IMR-90 (cell line): Measurements from ENCODE around the gene STARD10. TPM values are rescaled to one million over a fixed set of nuclear protein-coding genes. Genes with fewer than 3 reads are reported as not detected.

Experiments used
- ATAC-seq: fragments of 200-7000 bp; cut with Tn5 transposase; 2 replicates; pipeline ENCODE4 v1.9.1; 2020; ENCODE audit warnings: low read depth, mild to moderate bottlenecking, moderate library complexity
- BruUV-seq: library from RNA; stranded (reverse); fragments of 400-500 nt; replicated peaks from 2 replicates; lab custom pipeline; 2021; lab: Mats Ljungman, UMichigan
- CTCF ChIA-PET: fragments of 300-600 bp; formaldehyde crosslinking; extraction: SDS; loops from one replicate; lab custom pipeline; 2021; ENCODE audit warnings: antibody characterized with exemption; lab: Yijun Ruan, JAX
- POLR2A ChIA-PET: fragments of 300-600 bp; sonication (Branson Sonifier 250); formaldehyde crosslinking; loops from one replicate; lab custom pipeline; 2022; ENCODE audit warnings: antibody characterized with exemption; ENCODE audit not compliant: unreplicated experiment; lab: Charles Lee
- DNase-seq: peaks from one replicate; pipeline ENCODE4 v3.0.0; 2013
- H2AFZ ChIP-seq: replicated peaks from 2 replicates; pipeline ENCODE3; 2013; ENCODE audit warnings: low read length, mild to moderate bottlenecking; ENCODE audit not compliant: poor library complexity
- H2AK5ac ChIP-seq: 2 replicates; pipeline ENCODE4 v1.6.1; 2013; ENCODE audit warnings: low read depth, low read length, inconsistent platforms
- H2AK9ac ChIP-seq: replicated peaks from 2 replicates; pipeline ENCODE3; 2013; ENCODE audit warnings: mild to moderate bottlenecking, low read depth, low read length, moderate library complexity; ENCODE audit not compliant: poor library complexity
- H2BK120ac ChIP-seq: 2 replicates; pipeline ENCODE4 v1.6.1; 2013; ENCODE audit warnings: low read depth, low read length, inconsistent platforms
- H2BK15ac ChIP-seq: 3 replicates; pipeline ENCODE4 v1.6.1; 2013; ENCODE audit warnings: low read depth, low read length, inconsistent platforms
- H2BK20ac ChIP-seq: 2 replicates; pipeline ENCODE4 v1.6.1; 2013; ENCODE audit warnings: low read depth, mild to moderate bottlenecking, inconsistent platforms, low read length, moderate library complexity
- H2BK5ac ChIP-seq: 2 replicates; pipeline ENCODE4 v1.6.1; 2013; ENCODE audit warnings: mild to moderate bottlenecking, low read depth, low read length, inconsistent platforms; ENCODE audit not compliant: poor library complexity, severe bottlenecking
- H3K14ac ChIP-seq: replicated peaks from 2 replicates; pipeline ENCODE4 v1.6.1; 2013; ENCODE audit warnings: low read depth, low read length, inconsistent platforms
- H3K18ac ChIP-seq: 2 replicates; pipeline ENCODE4 v1.6.1; 2013; ENCODE audit warnings: low read depth, low read length, control low read depth
- H3K23ac ChIP-seq: 2 replicates; pipeline ENCODE4 v1.6.1; 2013; ENCODE audit warnings: low read depth, low read length, inconsistent platforms
- H3K27ac ChIP-seq: 2 replicates; pipeline ENCODE4 v1.5.1; 2013; ENCODE audit warnings: mild to moderate bottlenecking, control low read depth, low read length; ENCODE audit not compliant: insufficient read depth
- H3K27me3 ChIP-seq: 2 replicates; pipeline ENCODE4 v1.6.1; 2013; ENCODE audit warnings: low read length; ENCODE audit not compliant: control insufficient read depth, insufficient read depth
- H3K36me3 ChIP-seq: 2 replicates; pipeline ENCODE4 v1.6.1; 2013; ENCODE audit warnings: low read length, mixed read lengths; ENCODE audit not compliant: control insufficient read depth, insufficient read depth
- H3K4ac ChIP-seq: 2 replicates; pipeline ENCODE4 v1.6.1; 2013; ENCODE audit warnings: low read depth, low read length, inconsistent platforms
- H3K4me1 ChIP-seq: 2 replicates; pipeline ENCODE4 v1.6.1; 2013; ENCODE audit warnings: low read length, mixed read lengths; ENCODE audit not compliant: control insufficient read depth, insufficient read depth
- H3K4me2 ChIP-seq: 2 replicates; pipeline ENCODE4 v1.6.1; 2013; ENCODE audit warnings: low read depth, mild to moderate bottlenecking, control low read depth, low read length, moderate library complexity
- H3K4me3 ChIP-seq: 2 replicates; pipeline ENCODE4 v1.5.1; 2013; ENCODE audit warnings: low read depth, mild to moderate bottlenecking, control low read depth, low read length, moderate library complexity; ENCODE audit not compliant: insufficient read depth
- H3K56ac ChIP-seq: 2 replicates; pipeline ENCODE4 v1.6.1; 2013; ENCODE audit warnings: low read length, inconsistent platforms; ENCODE audit not compliant: insufficient read depth; ENCODE audit errors: extremely low read depth
- H3K79me1 ChIP-seq, 2 experiments: 2 replicates each; pipeline ENCODE4 v1.6.1; 2013; ENCODE audit warnings: low read length in 2 of 2, inconsistent platforms in 1 of 2, low read depth in 1 of 2
- H3K9ac ChIP-seq: 2 replicates; pipeline ENCODE4 v1.6.1; 2013; ENCODE audit warnings: low read depth, low read length, control low read depth
- H3K9me1 ChIP-seq: 2 replicates; pipeline ENCODE4 v1.6.1; 2013; ENCODE audit warnings: low read length, inconsistent platforms; ENCODE audit not compliant: insufficient read depth
- H3K9me3 ChIP-seq: 2 replicates; pipeline ENCODE4 v1.6.1; 2013; ENCODE audit warnings: low read length; ENCODE audit not compliant: control insufficient read depth, insufficient read depth
- H4K20me1 ChIP-seq: 2 replicates; pipeline ENCODE4 v1.6.1; 2013; ENCODE audit warnings: low read length, inconsistent platforms; ENCODE audit not compliant: insufficient read depth
- H4K5ac ChIP-seq: 2 replicates; pipeline ENCODE4 v1.6.1; 2013; ENCODE audit warnings: mild to moderate bottlenecking, low read depth, low read length, control low read depth
- H4K8ac ChIP-seq, 2 experiments: 2 replicates each; pipeline ENCODE4 v1.6.1; 2013; ENCODE audit warnings: low read depth in 2 of 2, low read length in 2 of 2, control low read depth in 1 of 2, inconsistent platforms in 1 of 2
- H4K91ac ChIP-seq: 2 replicates; pipeline ENCODE4 v1.6.1; 2013; ENCODE audit warnings: low read depth, low read length, inconsistent platforms; ENCODE audit not compliant: insufficient read depth
- MAZ ChIP-seq: IDR thresholded peaks from 2 replicates; pipeline ENCODE4 v1.6.1; 2012; ENCODE audit warnings: low read depth, mild to moderate bottlenecking, low read length, improper control_type of control experiment, moderate library complexity, borderline replicate concordance
- WGBS, 2 experiments: methylation state at CpG; one replicate each; pipeline versions ENCODE4 v1.1.5 to v1.1.7; 2013; ENCODE audit warnings: missing lambda C conversion rate in 2 of 2; ENCODE audit not compliant: insufficient read length in 1 of 2; ENCODE audit errors: extremely low coverage in 2 of 2; 5-methylcytosine and 5-hydroxymethylcytosine counted together
- dilution Hi-C: fragments of 300-500 bp; cut with HindIII; formaldehyde crosslinking; loops from one replicate; pipeline ENCODE4 v1.14.3; 2018; ENCODE audit warnings: low sequenced_read_pairs; ENCODE audit not compliant: unreplicated experiment
- in situ Hi-C: fragments of 300-500 bp; cut with MboI; formaldehyde crosslinking; loops from 3 replicates; pipeline ENCODE4 v1.14.3; 2019; ENCODE audit warnings: low sequenced_read_pairs, inconsistent platforms, mixed read lengths
- intact Hi-C: fragments of 100-400 bp; cut with micrococcal nuclease; formaldehyde crosslinking; loops from 2 replicates; pipeline ENCODE4 v1.10.0; 2022
- polyA plus RNA-seq, 3 experiments: library from polyadenylated mRNA; depleted of rRNA; stranded (reverse); fragments of >200 nt; gene quantifications; 2 replicates each; pipeline ENCODE4 v1.2.3, GENCODE V29; 2012; ENCODE audit warnings: low replicate concordance in 1 of 3
- total RNA-seq: library from RNA; depleted of rRNA; stranded (reverse); fragments of >200 nt; gene quantifications from 2 replicates; pipeline ENCODE4 v1.2.3, GENCODE V29; 2012
- TF ChIP-seq, protein P1 (sequence below): fragments of 150-350 bp; IDR thresholded peaks from 2 replicates; pipeline ENCODE4 v1.6.1; 2017; ENCODE audit warnings: mild to moderate bottlenecking, antibody characterized with exemption, low read length, low read depth

STARD10 gene
- total and polyA plus RNA-seq, 2 of the 4 experiments (the other 2 are of a cell fraction) = 23.8 to 37.4 TPM

GRCh38 chr11:72727521-72727920 lies 66.3 kb downstream of the STARD10 start:
- in situ Hi-C loops = loop anchor here (10.0 kb wide), 2 partner anchors 417 to 557 kb away; partner anchors contain the start of gene FCHSD2
- Histone ChIP-seq H2BK5ac (no peak overlapping the region), H3K36me3 (peaks cover 2% of the 10 kb centered on the region; the same call in 1 of the 2 replicates), H4K91ac (no peak overlapping the region), H4K5ac (no peak overlapping the region), H3K4ac (no peak overlapping the region), H3K9ac (no peak overlapping the region), H2BK15ac (no peak overlapping the region), H3K18ac (no peak overlapping the region), H3K9me3 (no peaks in the 10 kb centered on the region), H3K23ac (peak overlapping the region; percentile 7; the same call in 1 of the 2 replicates), H3K4me3 (no peak overlapping the region), H3K14ac (no peak overlapping the region; the same call in 1 of the 2 replicates), H2BK20ac (no peak overlapping the region), H3K79me1 (peaks cover 16 to 63% of the 10 kb centered on the region in 2 experiments), H2AFZ (no peak overlapping the region), H3K4me1 (peaks cover 7% of the 10 kb centered on the region), H3K56ac (no peak overlapping the region), H3K9me1 (no peaks in the 10 kb centered on the region), H4K20me1 (peaks cover 3% of the 10 kb centered on the region; the same call in 1 of the 2 replicates), H2BK120ac (no peak overlapping the region), H4K8ac (no peak overlapping the region), H3K4me2 (no peak overlapping the region), H2AK9ac (no peak overlapping the region), H3K27ac (no peak overlapping the region), H3K27me3 (no peaks in the 10 kb centered on the region), H2AK5ac (no peak overlapping the region)
- dilution Hi-C loops = no loop called here
- WGBS, 2 experiments = 100% methylated on average over 2 of the region's 4 CpGs; no CpG with 5 or more reads in 1 of the 2 experiments
- TF ChIP-seq MAZ = no peak
- TF ChIP-seq, protein P1, sequence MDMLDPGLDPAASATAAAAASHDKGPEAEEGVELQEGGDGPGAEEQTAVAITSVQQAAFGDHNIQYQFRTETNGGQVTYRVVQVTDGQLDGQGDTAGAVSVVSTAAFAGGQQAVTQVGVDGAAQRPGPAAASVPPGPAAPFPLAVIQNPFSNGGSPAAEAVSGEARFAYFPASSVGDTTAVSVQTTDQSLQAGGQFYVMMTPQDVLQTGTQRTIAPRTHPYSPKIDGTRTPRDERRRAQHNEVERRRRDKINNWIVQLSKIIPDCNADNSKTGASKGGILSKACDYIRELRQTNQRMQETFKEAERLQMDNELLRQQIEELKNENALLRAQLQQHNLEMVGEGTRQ = peak; percentile 62; the same call in 1 of the 2 replicates
- POLR2A ChIA-PET = no interaction called here
- CTCF ChIA-PET = no interaction called here
- no peak for ATAC-seq
- BruUV-seq = no TSS peak
- DNase-seq = no peak
- intact Hi-C loops = loop anchor here (5.0 kb wide), 1 partner anchor 560 kb away; no protein-coding TSS in a partner anchor
